Measurements from ENCODE around the gene NT5DC1.

- TF ChIP-seq POLR2A (IDR thresholded peaks at IDR 0.05) (no peak), CTCF (IDR thresholded peaks at IDR 0.05) (no peak)
Observed at GRCh38 chr6:116173928-116174327, 73.3 kb downstream of the NT5DC1 start.

All from Peyer's patch (tissue), 4 donors.